ENCODE data around the gene TKTL1.

DNA sequence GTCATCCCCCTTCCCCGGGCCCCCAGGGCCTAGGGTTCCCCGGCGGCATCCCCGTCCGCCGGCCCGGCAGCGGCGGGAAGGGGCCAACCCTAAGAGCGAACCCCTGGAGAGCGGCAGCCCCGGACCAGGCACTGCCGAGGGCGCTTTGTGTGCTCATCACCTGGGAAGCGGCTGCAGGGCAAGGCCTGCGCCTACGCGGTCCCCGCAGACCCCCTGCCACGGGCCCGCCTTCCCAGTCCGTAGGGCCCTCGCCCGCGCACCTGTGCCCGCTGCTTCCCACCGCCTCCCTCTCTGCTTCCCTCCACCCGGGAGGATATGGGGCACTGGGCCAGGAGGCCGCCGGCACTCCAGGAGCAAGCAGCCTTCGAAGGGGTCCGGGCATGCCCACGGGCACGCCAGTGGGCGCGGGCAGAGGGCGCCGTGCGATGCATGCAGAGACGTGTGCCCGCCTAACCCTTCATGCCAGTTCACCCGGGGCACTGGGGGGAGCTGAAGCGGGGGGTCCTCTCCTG lies 76.2 kb downstream of the TKTL1 start:
- TF ChIP-seq EP300 (IDR thresholded peaks at IDR 0.05): no peak
- TF ChIP-seq, protein P1, sequence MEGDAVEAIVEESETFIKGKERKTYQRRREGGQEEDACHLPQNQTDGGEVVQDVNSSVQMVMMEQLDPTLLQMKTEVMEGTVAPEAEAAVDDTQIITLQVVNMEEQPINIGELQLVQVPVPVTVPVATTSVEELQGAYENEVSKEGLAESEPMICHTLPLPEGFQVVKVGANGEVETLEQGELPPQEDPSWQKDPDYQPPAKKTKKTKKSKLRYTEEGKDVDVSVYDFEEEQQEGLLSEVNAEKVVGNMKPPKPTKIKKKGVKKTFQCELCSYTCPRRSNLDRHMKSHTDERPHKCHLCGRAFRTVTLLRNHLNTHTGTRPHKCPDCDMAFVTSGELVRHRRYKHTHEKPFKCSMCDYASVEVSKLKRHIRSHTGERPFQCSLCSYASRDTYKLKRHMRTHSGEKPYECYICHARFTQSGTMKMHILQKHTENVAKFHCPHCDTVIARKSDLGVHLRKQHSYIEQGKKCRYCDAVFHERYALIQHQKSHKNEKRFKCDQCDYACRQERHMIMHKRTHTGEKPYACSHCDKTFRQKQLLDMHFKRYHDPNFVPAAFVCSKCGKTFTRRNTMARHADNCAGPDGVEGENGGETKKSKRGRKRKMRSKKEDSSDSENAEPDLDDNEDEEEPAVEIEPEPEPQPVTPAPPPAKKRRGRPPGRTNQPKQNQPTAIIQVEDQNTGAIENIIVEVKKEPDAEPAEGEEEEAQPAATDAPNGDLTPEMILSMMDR (IDR thresholded peaks at IDR 0.05): no peak
- TF ChIP-seq POLR2AphosphoS5 (IDR thresholded peaks at IDR 0.05): peak; percentile 49
